Stomach (tissue), 4 donors: ENCODE results near the gene TMEM178B.

Experiments used
- POLR2A ChIP-seq, 4 donors: fragments of 450-650 bp; IDR thresholded peaks; one replicate each; pipeline ENCODE4 v1.6.1; 2016; ENCODE audit warnings: antibody characterized with exemption in 4 of 4, control low read depth in 2 of 4, mild to moderate bottlenecking in 1 of 4, moderate library complexity in 1 of 4
- POLR2AphosphoS5 ChIP-seq, 3 donors: sonication (generic); formaldehyde crosslinking; IDR thresholded peaks; one replicate each; pipeline ENCODE4 v1.6.1; 2016; ENCODE audit warnings: antibody characterized with exemption in 3 of 3
- TF ChIP-seq, protein P1 (sequence below), 7 experiments: fragments of 450-650 bp in 4 of 7; fragments of 200-600 bp in 3 of 7; sonication (generic) in 3 of 7; IDR thresholded peaks; one replicate each; pipeline ENCODE4 v1.5.1; 2016 to 2019; ENCODE audit warnings: antibody characterized with exemption in 7 of 7, control low read depth in 2 of 7, mild to moderate bottlenecking in 1 of 7

- TF ChIP-seq, protein P1, sequence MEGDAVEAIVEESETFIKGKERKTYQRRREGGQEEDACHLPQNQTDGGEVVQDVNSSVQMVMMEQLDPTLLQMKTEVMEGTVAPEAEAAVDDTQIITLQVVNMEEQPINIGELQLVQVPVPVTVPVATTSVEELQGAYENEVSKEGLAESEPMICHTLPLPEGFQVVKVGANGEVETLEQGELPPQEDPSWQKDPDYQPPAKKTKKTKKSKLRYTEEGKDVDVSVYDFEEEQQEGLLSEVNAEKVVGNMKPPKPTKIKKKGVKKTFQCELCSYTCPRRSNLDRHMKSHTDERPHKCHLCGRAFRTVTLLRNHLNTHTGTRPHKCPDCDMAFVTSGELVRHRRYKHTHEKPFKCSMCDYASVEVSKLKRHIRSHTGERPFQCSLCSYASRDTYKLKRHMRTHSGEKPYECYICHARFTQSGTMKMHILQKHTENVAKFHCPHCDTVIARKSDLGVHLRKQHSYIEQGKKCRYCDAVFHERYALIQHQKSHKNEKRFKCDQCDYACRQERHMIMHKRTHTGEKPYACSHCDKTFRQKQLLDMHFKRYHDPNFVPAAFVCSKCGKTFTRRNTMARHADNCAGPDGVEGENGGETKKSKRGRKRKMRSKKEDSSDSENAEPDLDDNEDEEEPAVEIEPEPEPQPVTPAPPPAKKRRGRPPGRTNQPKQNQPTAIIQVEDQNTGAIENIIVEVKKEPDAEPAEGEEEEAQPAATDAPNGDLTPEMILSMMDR (IDR thresholded peaks at IDR 0.05) = no peak
- TF ChIP-seq POLR2A (IDR thresholded peaks at IDR 0.05) = no peak
- TF ChIP-seq POLR2AphosphoS5 (IDR thresholded peaks at IDR 0.05) = no peak
Measured at GRCh38 chr7:141462958-141463357, 389.1 kb downstream of the TMEM178B start.
